DOHH2 (cell line): ENCODE results near the gene TMEM9B.

Experiments
- H3F3A ChIP-seq: fragments of 200-600 bp; sonication (generic), shearing (Covaris generic); 2 replicates; pipeline ENCODE4 v1.6.0; 2016; ENCODE audit warnings: antibody characterized with exemption, mild to moderate bottlenecking; ENCODE audit not compliant: control insufficient read depth, insufficient read depth
- H3K27ac ChIP-seq: fragments of 200-600 bp; sonication (generic); 2 replicates; pipeline ENCODE4 v1.5.1; 2014; ENCODE audit warnings: low read depth, mild to moderate bottlenecking, low read length, moderate library complexity
- H3K27me3 ChIP-seq: fragments of 200-600 bp; sonication (generic); 2 replicates; pipeline ENCODE4 v1.6.1; 2014; ENCODE audit warnings: mild to moderate bottlenecking, low read length, mixed read lengths; ENCODE audit not compliant: control insufficient read depth
- H3K36me3 ChIP-seq: fragments of 200-600 bp; sonication (generic); 2 replicates; pipeline ENCODE4 v1.6.1; 2014; ENCODE audit warnings: mild to moderate bottlenecking, low read length, moderate library complexity, mixed read lengths; ENCODE audit not compliant: control insufficient read depth
- H3K4me1 ChIP-seq: fragments of 200-600 bp; sonication (generic); 2 replicates; pipeline ENCODE4 v1.6.1; 2014; ENCODE audit warnings: mild to moderate bottlenecking, low read length, mixed read lengths; ENCODE audit not compliant: control insufficient read depth
- H3K4me2 ChIP-seq: fragments of 200-600 bp; sonication (generic); 2 replicates; pipeline ENCODE4 v1.6.0; 2014; ENCODE audit warnings: mild to moderate bottlenecking, low read length, moderate library complexity
- H3K4me3 ChIP-seq: fragments of 200-600 bp; sonication (generic); 2 replicates; pipeline ENCODE4 v1.5.1; 2014; ENCODE audit warnings: mild to moderate bottlenecking, low read length, mixed read lengths
- H3K79me2 ChIP-seq: fragments of 200-600 bp; sonication (generic); 2 replicates; pipeline ENCODE4 v1.6.1; 2014; ENCODE audit warnings: mild to moderate bottlenecking, low read length, mixed read lengths; ENCODE audit not compliant: control insufficient read depth
- H3K9me2 ChIP-seq: fragments of 200-600 bp; sonication (generic); replicated peaks from 2 replicates; pipeline ENCODE4 v1.6.1; 2014; ENCODE audit warnings: mild to moderate bottlenecking, low read length, mixed read lengths; ENCODE audit not compliant: control insufficient read depth
- H3K9me3 ChIP-seq: fragments of 200-600 bp; sonication (generic); 2 replicates; pipeline ENCODE4 v1.6.1; 2014; ENCODE audit warnings: antibody characterized with exemption, low read length, mixed read lengths; ENCODE audit not compliant: control insufficient read depth, insufficient read depth
- H4K20me1 ChIP-seq: fragments of 200-600 bp; sonication (generic); 2 replicates; pipeline ENCODE4 v1.6.0; 2014; ENCODE audit warnings: low read depth, mild to moderate bottlenecking, antibody characterized with exemption, low read length, moderate library complexity; ENCODE audit not compliant: control insufficient read depth, insufficient read depth
- EZH2phosphoT487 ChIP-seq: fragments of 200-600 bp; sonication (generic); IDR thresholded peaks from 2 replicates; pipeline ENCODE4 v1.6.1; 2017; ENCODE audit warnings: borderline replicate concordance, mild to moderate bottlenecking, antibody characterized with exemption, low read length, moderate library complexity, mixed read lengths
- TF ChIP-seq, protein P1 (sequence below): fragments of 200-600 bp; sonication (generic); IDR thresholded peaks from one replicate; pipeline ENCODE4 v1.5.1; 2014; ENCODE audit warnings: antibody characterized with exemption, mild to moderate bottlenecking, low read depth, low read length; ENCODE audit not compliant: poor library complexity, severe bottlenecking

The TMEM9B gene

DNA sequence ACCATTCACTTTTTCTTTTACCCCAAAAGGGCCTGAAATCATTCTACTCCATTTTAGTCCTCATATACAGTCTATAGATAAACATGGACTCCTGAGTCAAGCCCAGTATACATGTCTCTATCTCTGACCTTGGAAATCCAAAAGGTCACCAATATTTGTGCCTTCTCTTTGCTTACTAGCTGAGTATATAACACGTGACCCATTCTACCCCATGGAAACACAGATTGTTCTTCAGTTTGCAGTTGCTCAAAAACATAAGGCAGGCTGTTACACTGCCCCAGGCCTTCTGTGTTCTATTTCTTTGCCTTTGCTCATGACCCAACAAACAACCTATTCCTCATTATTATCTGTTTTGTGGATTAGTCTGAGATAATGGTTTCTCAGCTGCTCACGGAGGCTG lies 33.8 kb upstream of the TMEM9B start:
- H3K4me2 ChIP-seq: no peak overlapping the region
- no peaks in the 10 kb centered on the region for H3K4me1 ChIP-seq
- no peaks in the 10 kb centered on the region for H3K36me3 ChIP-seq
- H3K4me3 ChIP-seq: no peak overlapping the region
- H3F3A ChIP-seq: no peaks in the 10 kb centered on the region
- H3K9me2 ChIP-seq: no peaks in the 10 kb centered on the region
- no peaks in the 10 kb centered on the region for H3K9me3 ChIP-seq
- no peaks in the 10 kb centered on the region for H3K79me2 ChIP-seq
- H4K20me1 ChIP-seq: no peaks in the 10 kb centered on the region
- H3K27ac ChIP-seq: no peak overlapping the region
- peaks cover 13% of the 10 kb centered on the region for H3K27me3 ChIP-seq
- TF ChIP-seq, protein P1, sequence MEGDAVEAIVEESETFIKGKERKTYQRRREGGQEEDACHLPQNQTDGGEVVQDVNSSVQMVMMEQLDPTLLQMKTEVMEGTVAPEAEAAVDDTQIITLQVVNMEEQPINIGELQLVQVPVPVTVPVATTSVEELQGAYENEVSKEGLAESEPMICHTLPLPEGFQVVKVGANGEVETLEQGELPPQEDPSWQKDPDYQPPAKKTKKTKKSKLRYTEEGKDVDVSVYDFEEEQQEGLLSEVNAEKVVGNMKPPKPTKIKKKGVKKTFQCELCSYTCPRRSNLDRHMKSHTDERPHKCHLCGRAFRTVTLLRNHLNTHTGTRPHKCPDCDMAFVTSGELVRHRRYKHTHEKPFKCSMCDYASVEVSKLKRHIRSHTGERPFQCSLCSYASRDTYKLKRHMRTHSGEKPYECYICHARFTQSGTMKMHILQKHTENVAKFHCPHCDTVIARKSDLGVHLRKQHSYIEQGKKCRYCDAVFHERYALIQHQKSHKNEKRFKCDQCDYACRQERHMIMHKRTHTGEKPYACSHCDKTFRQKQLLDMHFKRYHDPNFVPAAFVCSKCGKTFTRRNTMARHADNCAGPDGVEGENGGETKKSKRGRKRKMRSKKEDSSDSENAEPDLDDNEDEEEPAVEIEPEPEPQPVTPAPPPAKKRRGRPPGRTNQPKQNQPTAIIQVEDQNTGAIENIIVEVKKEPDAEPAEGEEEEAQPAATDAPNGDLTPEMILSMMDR: no peak
- TF ChIP-seq EZH2phosphoT487: no peak

DNA sequence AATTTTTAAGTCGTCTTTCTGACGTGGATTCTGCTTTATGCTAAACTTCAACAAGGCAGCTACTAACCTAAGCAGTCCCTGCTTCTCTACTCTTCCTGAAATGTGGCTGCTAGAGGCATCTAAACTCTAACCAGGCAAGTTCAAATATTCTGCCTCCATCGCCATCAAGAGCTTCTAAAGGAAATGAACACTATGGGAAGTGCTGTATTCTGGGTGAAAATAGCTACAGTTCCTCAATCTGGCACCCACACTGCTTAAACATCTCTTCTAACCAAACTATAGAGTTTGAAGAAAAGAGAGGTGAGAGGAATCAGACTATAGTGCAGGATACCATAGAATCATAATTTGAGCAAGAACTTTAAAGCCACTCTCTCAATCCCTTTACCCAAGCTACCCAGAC lies 33.2 kb upstream of the TMEM9B start:
- H3K27ac ChIP-seq: no peak overlapping the region
- no peaks in the 10 kb centered on the region for H3K4me1 ChIP-seq
- peaks cover 11% of the 10 kb centered on the region for H3K27me3 ChIP-seq
- no peak overlapping the region for H3K4me2 ChIP-seq
- H3F3A ChIP-seq: no peaks in the 10 kb centered on the region
- no peak overlapping the region for H3K4me3 ChIP-seq
- no peaks in the 10 kb centered on the region for H3K79me2 ChIP-seq
- TF ChIP-seq EZH2phosphoT487: no peak
- TF ChIP-seq, protein P1: no peak
- H3K9me3 ChIP-seq: no peaks in the 10 kb centered on the region
- no peaks in the 10 kb centered on the region for H3K9me2 ChIP-seq
- no peaks in the 10 kb centered on the region for H3K36me3 ChIP-seq
- no peaks in the 10 kb centered on the region for H4K20me1 ChIP-seq

DNA sequence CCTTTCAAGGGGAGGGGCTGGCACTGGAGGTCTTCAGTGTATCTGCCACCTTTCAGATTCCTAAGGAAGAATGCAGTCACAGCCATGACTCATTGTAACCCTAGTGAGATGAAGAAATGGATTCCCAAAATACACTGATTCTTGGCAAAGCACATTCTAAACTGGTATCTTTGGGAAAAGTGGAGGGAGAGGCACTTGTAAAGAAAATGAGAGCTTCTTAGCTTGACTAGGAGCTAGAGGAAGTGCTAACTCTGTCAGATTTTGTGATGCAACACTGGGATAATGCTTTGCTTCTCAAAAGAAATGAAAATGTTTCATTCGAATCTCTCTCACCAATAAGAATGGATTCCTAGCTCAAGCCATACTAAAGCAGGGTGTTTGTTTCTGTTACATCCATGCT lies 25.2 kb upstream of the TMEM9B start:
- no peak overlapping the region for H3K27ac ChIP-seq
- H3K36me3 ChIP-seq: no peaks in the 10 kb centered on the region
- no peaks in the 10 kb centered on the region for H3K4me1 ChIP-seq
- H3K4me3 ChIP-seq: no peak overlapping the region
- TF ChIP-seq, protein P1: no peak
- TF ChIP-seq EZH2phosphoT487: no peak
- no peak overlapping the region for H3K4me2 ChIP-seq
- no peaks in the 10 kb centered on the region for H3K9me2 ChIP-seq
- H3K9me3 ChIP-seq: no peaks in the 10 kb centered on the region
- H3K27me3 ChIP-seq: peaks cover 12% of the 10 kb centered on the region
- no peaks in the 10 kb centered on the region for H3K79me2 ChIP-seq
- no peaks in the 10 kb centered on the region for H3F3A ChIP-seq
- no peaks in the 10 kb centered on the region for H4K20me1 ChIP-seq
